ENCODE measurements around the gene ITIH5. TPM values are rescaled to one million over a fixed set of nuclear protein-coding genes. Genes with fewer than 3 reads are reported as not detected.
"Not testable (repeated sequence)": the region's sequence is repeated elsewhere in the genome, so short reads cannot be mapped to it uniquely, and the experiment has no call there.

The ITIH5 gene
- total and polyA plus RNA-seq, 2 donors (not counting 1 experiment from before 2014, with no cell fraction given): not detected

DNA sequence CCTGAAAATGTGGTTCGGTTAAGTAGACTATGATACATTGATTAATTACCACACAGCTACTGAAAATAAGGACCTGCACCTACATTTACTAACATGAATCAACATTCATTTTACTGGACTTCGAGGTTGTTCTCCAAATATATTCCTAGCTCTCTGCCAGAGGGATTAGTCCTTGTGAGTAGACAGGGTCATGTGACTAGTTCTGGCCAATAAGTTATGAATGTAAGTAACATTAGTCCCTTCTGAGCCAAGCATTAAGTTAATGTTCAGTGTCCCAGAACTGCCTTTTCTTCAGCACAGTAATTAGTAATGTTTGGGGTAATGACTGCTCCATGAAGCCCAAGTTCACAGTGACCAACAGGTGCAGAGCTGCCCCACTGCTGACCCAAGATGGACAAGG is 9.2 kb downstream of the ITIH5 start:
- ChIA-PET POLR2A (no interaction called here), CTCF (no interaction called here)
- Histone ChIP-seq H3K4me1 (ENCODE audit: control insufficient read depth in 2 of 2, insufficient read depth in 2 of 2, low read length in 2 of 2) (no peaks in the 10 kb centered on the region), H3K9ac (ENCODE audit: low read length) (no peak overlapping the region), H3K79me2 (ENCODE audit: control insufficient read depth, insufficient read depth, low read length) (no peaks in the 10 kb centered on the region), H2AFZ (ENCODE audit: insufficient read depth, low read depth, low read length, poor library complexity, severe bottlenecking) (no peak overlapping the region), H3K9me3 (ENCODE audit: control extremely low read depth in 1 of 3, control insufficient read depth in 2 of 3, insufficient read depth in 1 of 3, low read length in 2 of 3) (no peaks in the 10 kb centered on the region), H3K4me2 (replicated peaks; ENCODE audit: low read depth, low read length, poor library complexity, severe bottlenecking) (no peak overlapping the region), H3K4me3 (ENCODE audit: control extremely low read depth in 1 of 5, extremely low read depth in 1 of 5, insufficient read depth in 1 of 5, low read depth in 2 of 5, low read length in 4 of 5) (no peak overlapping the region), H3K36me3 (replicated peaks in 1 of 2; ENCODE audit: control extremely low read depth in 1 of 2, control insufficient read depth in 1 of 2, extremely low read depth in 1 of 2, insufficient read depth in 2 of 2, low read length in 1 of 2) (no peaks in the 10 kb centered on the region), H3K27me3 (replicated peaks in 1 of 4; ENCODE audit: control extremely low read depth in 1 of 4, control insufficient read depth in 3 of 4, insufficient read depth in 4 of 4, low read length in 3 of 4) (peaks cover 0 to 28% (median 1%) of the 10 kb centered on the region in 4 experiments), H4K20me1 (ENCODE audit: control insufficient read depth, insufficient read depth, low read length, poor library complexity, severe bottlenecking) (no peaks in the 10 kb centered on the region), H3K27ac (ENCODE audit: low read length in 2 of 2) (no peak overlapping the region)
- no peak overlapping the region for H3K4me3 Mint-ChIP-seq
- no peaks in the 10 kb centered on the region for H3K4me1 Mint-ChIP-seq
- no peak overlapping the region for H3K27ac Mint-ChIP-seq
- TF ChIP-seq EZH2 (IDR thresholded peaks at IDR 0.05; ENCODE audit: borderline replicate concordance, insufficient read depth, low read depth, low read length, poor library complexity, severe bottlenecking): no peak
- TF ChIP-seq, protein P1, sequence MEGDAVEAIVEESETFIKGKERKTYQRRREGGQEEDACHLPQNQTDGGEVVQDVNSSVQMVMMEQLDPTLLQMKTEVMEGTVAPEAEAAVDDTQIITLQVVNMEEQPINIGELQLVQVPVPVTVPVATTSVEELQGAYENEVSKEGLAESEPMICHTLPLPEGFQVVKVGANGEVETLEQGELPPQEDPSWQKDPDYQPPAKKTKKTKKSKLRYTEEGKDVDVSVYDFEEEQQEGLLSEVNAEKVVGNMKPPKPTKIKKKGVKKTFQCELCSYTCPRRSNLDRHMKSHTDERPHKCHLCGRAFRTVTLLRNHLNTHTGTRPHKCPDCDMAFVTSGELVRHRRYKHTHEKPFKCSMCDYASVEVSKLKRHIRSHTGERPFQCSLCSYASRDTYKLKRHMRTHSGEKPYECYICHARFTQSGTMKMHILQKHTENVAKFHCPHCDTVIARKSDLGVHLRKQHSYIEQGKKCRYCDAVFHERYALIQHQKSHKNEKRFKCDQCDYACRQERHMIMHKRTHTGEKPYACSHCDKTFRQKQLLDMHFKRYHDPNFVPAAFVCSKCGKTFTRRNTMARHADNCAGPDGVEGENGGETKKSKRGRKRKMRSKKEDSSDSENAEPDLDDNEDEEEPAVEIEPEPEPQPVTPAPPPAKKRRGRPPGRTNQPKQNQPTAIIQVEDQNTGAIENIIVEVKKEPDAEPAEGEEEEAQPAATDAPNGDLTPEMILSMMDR (IDR thresholded peaks at IDR 0.05): no peak
- H3K9me3 Mint-ChIP-seq (ENCODE audit: insufficient read depth): no peaks in the 10 kb centered on the region
- peaks cover 45% of the 10 kb centered on the region for H3K27me3 Mint-ChIP-seq
- intact Hi-C loops (cut with micrococcal nuclease): no loop called here
- DNase-seq (no peak), ATAC-seq (ENCODE audit: low read depth) (no peak)
- WGBS (ENCODE audit: insufficient coverage): no CpG with 5 or more reads among the region's 2 CpGs

DNA sequence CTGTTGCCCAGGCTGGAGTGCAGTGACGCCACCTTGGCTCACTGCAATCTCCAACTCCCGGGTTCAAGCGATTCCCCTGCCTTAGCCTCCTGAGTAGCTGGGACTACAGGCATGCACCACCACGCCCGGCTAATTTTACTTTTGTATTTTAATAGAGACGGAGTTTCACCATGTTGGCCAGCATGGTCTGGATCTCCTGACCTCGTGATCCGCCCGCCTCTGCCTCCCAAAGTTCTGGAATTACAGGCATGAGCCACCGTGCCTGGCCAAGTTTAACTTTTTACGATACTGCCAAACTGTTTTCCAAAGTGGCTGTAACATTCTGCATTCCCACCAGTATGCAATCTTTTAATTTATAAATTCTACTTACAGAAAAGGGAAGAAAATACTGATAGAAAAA is 9.7 kb downstream of the ITIH5 start:
- intact Hi-C loops (cut with micrococcal nuclease); H3K9me3 ChIP-seq (ENCODE audit: control extremely low read depth in 1 of 3, control insufficient read depth in 2 of 3, insufficient read depth in 1 of 3, low read length in 2 of 3); H2AFZ ChIP-seq (ENCODE audit: insufficient read depth, low read depth, low read length, poor library complexity, severe bottlenecking); H3K27ac ChIP-seq (ENCODE audit: low read length in 2 of 2); H3K9me3 Mint-ChIP-seq (ENCODE audit: insufficient read depth); POLR2A ChIA-PET; H3K4me3 ChIP-seq (ENCODE audit: control extremely low read depth in 1 of 5, extremely low read depth in 1 of 5, insufficient read depth in 1 of 5, low read depth in 2 of 5, low read length in 4 of 5); H3K4me1 ChIP-seq (ENCODE audit: control insufficient read depth in 2 of 2, insufficient read depth in 2 of 2, low read length in 2 of 2); H3K4me3 Mint-ChIP-seq; CTCF ChIA-PET; H3K4me1 Mint-ChIP-seq; H3K4me2 ChIP-seq (replicated peaks; ENCODE audit: low read depth, low read length, poor library complexity, severe bottlenecking); DNase-seq; ATAC-seq (ENCODE audit: low read depth); H3K9ac ChIP-seq (ENCODE audit: low read length); H3K79me2 ChIP-seq (ENCODE audit: control insufficient read depth, insufficient read depth, low read length); H3K27ac Mint-ChIP-seq; H4K20me1 ChIP-seq (ENCODE audit: control insufficient read depth, insufficient read depth, low read length, poor library complexity, severe bottlenecking); H3K36me3 ChIP-seq (replicated peaks in 1 of 2; ENCODE audit: control extremely low read depth in 1 of 2, control insufficient read depth in 1 of 2, extremely low read depth in 1 of 2, insufficient read depth in 2 of 2, low read length in 1 of 2): not testable (repeated sequence)
- 98% methylated on average over 9 of the region's 11 CpGs for WGBS (ENCODE audit: insufficient coverage)
- H3K27me3 ChIP-seq (replicated peaks in 1 of 4; ENCODE audit: control extremely low read depth in 1 of 4, control insufficient read depth in 3 of 4, insufficient read depth in 4 of 4, low read length in 3 of 4): peaks cover 0 to 23% (median 1%) of the 10 kb centered on the region in 4 experiments
- H3K27me3 Mint-ChIP-seq: peaks cover 42% of the 10 kb centered on the region
